Effector memory CD8-positive, alpha-beta T cell (primary cell): Measurements from ENCODE around the gene ANKIB1.
"Not testable (repeated sequence)": the region's sequence is repeated elsewhere in the genome, so short reads cannot be mapped to it uniquely, and the experiment has no call there.

ENCODE experiments used
- ATAC-seq: fragments of 150-1000 bp; cut with Tn5 transposase; replicated peaks from 2 replicates; pipeline ENCODE4 v1.10.0; 2021; ENCODE audit warnings: mild to moderate bottlenecking, moderate library complexity
- DNase-seq, 3 experiments: peaks; one replicate each; pipeline ENCODE4 v3.0.0; 2021
- H3K27ac Mint-ChIP-seq, 2 donors: one replicate each; pipeline ENCODE4 v1.8.0; 2022; ENCODE audit warnings: mild to moderate bottlenecking in 2 of 2, mixed read lengths in 2 of 2, moderate library complexity in 2 of 2
- H3K27me3 Mint-ChIP-seq, 2 donors: one replicate each; pipeline ENCODE4 v1.8.0; 2022; ENCODE audit warnings: mixed read lengths in 2 of 2
- H3K36me3 Mint-ChIP-seq: one replicate; pipeline ENCODE4 v1.8.0; 2022; ENCODE audit warnings: mild to moderate bottlenecking, moderate library complexity, mixed read lengths; ENCODE audit not compliant: insufficient read depth
- H3K4me1 Mint-ChIP-seq, 2 donors: one replicate each; pipeline ENCODE4 v1.8.0; 2022; ENCODE audit warnings: low read depth in 2 of 2, mixed read lengths in 2 of 2
- H3K4me3 Mint-ChIP-seq, 2 donors: one replicate each; pipeline ENCODE4 v1.8.0; 2022; ENCODE audit warnings: mild to moderate bottlenecking in 2 of 2, mixed read lengths in 2 of 2, moderate library complexity in 2 of 2
- H3K9me3 Mint-ChIP-seq, 2 donors: one replicate each; pipeline ENCODE4 v1.8.0; 2022; ENCODE audit warnings: mixed read lengths in 2 of 2

Gene ANKIB1

GRCh38 chr7:92251181-92251580, 5.4 kb downstream of the ANKIB1 start:
- no peak overlapping the region for H3K27ac Mint-ChIP-seq
- peaks cover 8% of the 10 kb centered on the region for H3K36me3 Mint-ChIP-seq
- H3K4me1 Mint-ChIP-seq = peaks cover 36 to 50% of the 10 kb centered on the region in 2 donors
- ATAC-seq = no peak
- no peaks in the 10 kb centered on the region for H3K9me3 Mint-ChIP-seq
- no peaks in the 10 kb centered on the region for H3K27me3 Mint-ChIP-seq
- DNase-seq = no peak
- H3K4me3 Mint-ChIP-seq = no peak overlapping the region

- Mint-ChIP-seq H3K4me1 (peaks cover 21 to 32% of the 10 kb centered on the region in 2 donors), H3K27me3 (no peaks in the 10 kb centered on the region), H3K4me3 (no peak overlapping the region), H3K36me3 (peaks cover 4% of the 10 kb centered on the region), H3K27ac (no peak overlapping the region), H3K9me3 (no peaks in the 10 kb centered on the region)
- DNase-seq = no peak
- no peak for ATAC-seq
Measured at GRCh38 chr7:92253251-92253650, 7.5 kb downstream of the ANKIB1 start.

DNA sequence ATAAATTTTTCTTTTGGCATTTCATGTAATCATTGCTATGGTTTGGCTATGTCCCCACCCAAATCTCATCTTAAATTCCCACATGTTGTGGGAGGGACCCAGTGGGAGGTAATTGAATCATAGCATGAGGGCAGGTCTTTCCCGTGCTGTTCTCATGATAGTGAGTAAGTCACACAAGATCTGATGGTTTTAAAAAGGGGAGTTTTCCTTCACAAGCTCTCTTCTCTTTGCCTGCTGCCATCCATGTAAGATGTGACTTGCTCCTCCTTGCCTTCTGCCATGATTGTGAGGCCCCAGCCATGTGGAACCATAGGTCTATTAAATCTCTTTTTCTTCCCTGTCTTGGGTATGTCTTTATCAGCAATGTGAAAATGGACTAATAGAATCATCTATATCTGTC, 9.0 kb downstream of the ANKIB1 start:
- not testable (repeated sequence) for H3K27ac Mint-ChIP-seq, ATAC-seq, H3K36me3 Mint-ChIP-seq, DNase-seq, H3K27me3 Mint-ChIP-seq, H3K9me3 Mint-ChIP-seq, H3K4me3 Mint-ChIP-seq
- peaks cover 23 to 32% of the 10 kb centered on the region in 2 donors for H3K4me1 Mint-ChIP-seq

- H3K27ac Mint-ChIP-seq = no peak overlapping the region
- H3K9me3 Mint-ChIP-seq = no peaks in the 10 kb centered on the region
- no peak for ATAC-seq
- H3K36me3 Mint-ChIP-seq = peaks cover 4% of the 10 kb centered on the region
- DNase-seq = no peak
- H3K27me3 Mint-ChIP-seq = no peaks in the 10 kb centered on the region
- H3K4me1 Mint-ChIP-seq = peaks cover 26 to 37% of the 10 kb centered on the region in 2 donors
- no peak overlapping the region for H3K4me3 Mint-ChIP-seq
Measured at GRCh38 chr7:92255308-92255707, 9.5 kb downstream of the ANKIB1 start.

GRCh38 chr7:92259062-92259461, 13.3 kb downstream of the ANKIB1 start:
- no peak overlapping the region for H3K27ac Mint-ChIP-seq
- no peaks in the 10 kb centered on the region for H3K9me3 Mint-ChIP-seq
- peaks cover 4% of the 10 kb centered on the region for H3K36me3 Mint-ChIP-seq
- no peak overlapping the region for H3K4me3 Mint-ChIP-seq
- peaks cover 19 to 30% of the 10 kb centered on the region in 2 donors for H3K4me1 Mint-ChIP-seq
- DNase-seq = no peak
- ATAC-seq = no peak
- H3K27me3 Mint-ChIP-seq = no peaks in the 10 kb centered on the region

DNA sequence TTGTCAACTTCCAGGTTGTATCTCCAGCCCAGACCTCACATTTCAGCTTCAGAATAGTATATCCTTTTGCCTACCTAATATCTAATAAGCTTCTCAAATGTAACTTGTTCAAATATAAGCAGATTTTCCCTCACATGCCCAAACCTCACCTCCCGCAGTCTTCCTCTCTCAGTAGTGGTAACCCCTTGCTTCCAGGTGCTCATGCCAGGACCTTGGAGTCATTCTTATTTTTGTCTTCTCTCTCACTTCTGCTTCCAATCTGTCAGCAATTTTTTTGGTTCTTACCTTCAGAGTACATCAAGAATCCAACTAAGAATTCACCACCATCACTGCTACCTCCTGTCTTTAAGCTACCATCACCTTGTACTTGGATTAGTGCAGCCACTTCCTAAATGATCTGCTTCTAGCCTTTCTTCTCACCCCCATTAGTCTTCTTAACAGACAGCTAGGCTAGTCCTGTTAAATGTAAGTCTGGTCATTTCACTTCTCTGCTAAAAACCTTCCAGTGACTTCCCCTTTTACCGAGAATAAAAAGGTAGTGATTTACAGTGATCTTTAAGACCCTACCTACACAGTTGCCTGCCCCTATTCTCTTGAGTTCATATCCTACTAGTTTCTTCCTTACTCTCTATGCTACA, 14.0 kb downstream of the ANKIB1 start:
- Mint-ChIP-seq H3K27me3 (no peaks in the 10 kb centered on the region), H3K27ac (no peak overlapping the region), H3K4me1 (peaks cover 19 to 31% of the 10 kb centered on the region in 2 donors), H3K36me3 (peaks cover 4% of the 10 kb centered on the region), H3K9me3 (no peaks in the 10 kb centered on the region), H3K4me3 (no peak overlapping the region)
- ATAC-seq (no peak), DNase-seq (no peak)

DNA sequence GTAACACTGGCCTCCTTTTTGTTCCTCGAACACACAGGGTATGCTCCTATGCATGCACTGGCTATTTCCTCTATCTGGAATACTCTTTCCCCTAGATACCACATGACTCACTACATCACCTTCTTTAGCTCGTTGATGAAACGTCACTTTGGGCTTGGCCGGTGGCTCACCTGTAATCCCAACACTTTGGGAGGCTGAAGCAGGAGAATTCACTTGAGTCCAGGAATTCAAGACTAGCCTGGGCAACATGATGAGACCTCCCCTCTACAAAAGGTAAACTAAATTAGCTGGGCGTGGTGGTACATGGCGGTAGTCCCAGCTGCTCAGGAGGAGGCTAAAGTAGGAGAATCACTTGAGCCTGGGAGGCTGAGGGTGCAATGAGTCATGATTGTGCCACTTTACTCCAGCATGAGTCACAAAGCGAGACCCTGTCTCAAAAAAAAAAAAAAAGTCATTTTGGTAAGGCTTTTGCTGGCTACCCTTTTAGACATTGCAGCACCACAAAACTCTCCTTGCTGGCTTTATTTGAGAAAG, 14.5 kb downstream of the ANKIB1 start:
- H3K36me3 Mint-ChIP-seq = peaks cover 4% of the 10 kb centered on the region
- DNase-seq (no peak), ATAC-seq (no peak)

DNA sequence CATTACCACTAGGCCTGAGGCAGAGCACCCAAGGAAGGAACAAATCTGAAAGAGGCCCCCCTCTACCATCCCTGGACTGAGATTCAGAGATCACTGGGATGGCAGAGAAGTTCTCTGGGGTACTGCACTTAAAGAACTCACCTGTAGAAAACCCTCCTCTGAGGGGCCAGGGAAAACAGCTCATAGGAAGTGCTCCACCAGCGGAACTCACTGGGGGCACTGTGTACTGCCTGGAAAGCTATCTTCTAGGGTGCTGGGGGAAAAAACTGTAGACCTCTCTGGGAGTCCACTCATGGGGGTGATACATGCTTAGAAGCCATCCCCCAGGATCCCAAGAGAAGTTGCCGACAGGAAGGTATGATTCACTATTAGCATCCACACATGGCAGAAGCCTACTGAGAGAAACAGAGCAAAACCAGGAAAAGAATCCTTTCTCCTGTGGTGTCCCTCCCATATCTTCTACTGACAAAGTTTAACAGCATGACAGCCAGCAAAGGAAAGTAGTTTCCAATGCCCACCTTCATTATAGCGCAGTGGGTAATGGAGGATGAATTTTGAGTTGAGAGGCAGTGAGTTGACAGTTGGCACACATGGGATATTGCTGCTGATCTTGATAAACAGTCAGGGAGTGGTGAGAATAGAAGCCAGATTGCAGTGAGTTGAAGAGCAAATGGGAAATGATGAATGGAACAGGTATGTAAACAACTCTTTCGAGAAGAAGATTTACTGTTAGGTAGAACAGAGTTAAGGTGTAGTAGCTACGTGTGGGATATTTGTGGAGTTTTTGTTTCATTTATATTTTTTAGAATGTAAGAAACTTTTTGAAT, 20.9 kb downstream of the ANKIB1 start:
- Mint-ChIP-seq H3K4me1 (peaks cover 4 to 10% of the 10 kb centered on the region in 2 donors), H3K27ac (no peak overlapping the region), H3K9me3 (no peaks in the 10 kb centered on the region), H3K4me3 (no peak overlapping the region), H3K36me3 (no peaks in the 10 kb centered on the region), H3K27me3 (no peaks in the 10 kb centered on the region)
- no peak for ATAC-seq
- no peak for DNase-seq

More for the DNA sequence above, 14.5 kb downstream of the ANKIB1 start:
- no peaks in the 10 kb centered on the region for H3K9me3 Mint-ChIP-seq
- H3K4me1 Mint-ChIP-seq = peaks cover 14 to 25% of the 10 kb centered on the region in 2 donors
- H3K4me3 Mint-ChIP-seq = no peak overlapping the region
- no peaks in the 10 kb centered on the region for H3K27me3 Mint-ChIP-seq
- no peak overlapping the region for H3K27ac Mint-ChIP-seq

- DNase-seq = no peak
- no peak overlapping the region for H3K4me3 Mint-ChIP-seq
- no peak for ATAC-seq
Measured at GRCh38 chr7:92268921-92269320, 23.1 kb downstream of the ANKIB1 start.

GRCh38 chr7:92275327-92275726, 29.6 kb downstream of the ANKIB1 start:
- H3K27ac Mint-ChIP-seq = no peak overlapping the region
- no peak for DNase-seq
- no peaks in the 10 kb centered on the region for H3K9me3 Mint-ChIP-seq
- no peak overlapping the region for H3K4me3 Mint-ChIP-seq
- peaks cover 8 to 25% of the 10 kb centered on the region in 2 donors for H3K4me1 Mint-ChIP-seq
- H3K36me3 Mint-ChIP-seq = peaks cover 6% of the 10 kb centered on the region
- H3K27me3 Mint-ChIP-seq = no peaks in the 10 kb centered on the region
- ATAC-seq = no peak

More at GRCh38 chr7:92268921-92269320, 23.1 kb downstream of the ANKIB1 start:
- H3K36me3 Mint-ChIP-seq = peaks cover 1% of the 10 kb centered on the region
- H3K9me3 Mint-ChIP-seq = no peaks in the 10 kb centered on the region
- H3K27ac Mint-ChIP-seq = no peak overlapping the region
- H3K4me1 Mint-ChIP-seq = peaks cover under 1 to 16% of the 10 kb centered on the region in 2 donors
- no peaks in the 10 kb centered on the region for H3K27me3 Mint-ChIP-seq

DNA sequence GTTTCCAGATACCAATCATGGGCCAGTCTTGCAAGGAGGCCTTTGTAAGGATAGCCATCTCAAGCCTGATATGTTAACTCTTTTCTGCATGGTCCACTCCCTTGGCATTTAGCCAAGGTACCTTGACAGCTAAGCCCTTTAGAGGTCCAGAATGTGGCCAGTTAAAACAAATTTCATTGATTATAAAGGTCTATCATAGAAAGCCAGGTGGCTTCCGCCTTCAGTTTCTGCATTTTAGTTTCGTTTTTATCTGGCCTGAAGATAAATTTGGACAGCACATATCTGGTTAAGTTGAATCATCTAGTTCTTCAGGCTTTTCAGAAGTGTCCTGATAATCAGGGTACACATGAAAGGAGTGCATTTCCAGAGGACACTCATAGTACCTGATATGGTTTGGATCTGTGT, 30.7 kb downstream of the ANKIB1 start:
- DNase-seq (no peak), ATAC-seq (no peak)
- Mint-ChIP-seq H3K36me3 (peaks cover 6% of the 10 kb centered on the region), H3K9me3 (no peaks in the 10 kb centered on the region), H3K4me1 (peaks cover 10 to 24% of the 10 kb centered on the region in 2 donors), H3K27me3 (no peaks in the 10 kb centered on the region), H3K27ac (peak overlapping the region in 1 of 2 donors; percentile 24), H3K4me3 (no peak overlapping the region)

- DNase-seq = no peak
- Mint-ChIP-seq H3K4me1 (peaks cover 13 to 17% of the 10 kb centered on the region in 2 donors), H3K27me3 (no peaks in the 10 kb centered on the region), H3K4me3 (no peak overlapping the region), H3K36me3 (peaks cover 4% of the 10 kb centered on the region), H3K27ac (peak overlapping the region in 1 of 2 donors; percentile 75), H3K9me3 (no peaks in the 10 kb centered on the region)
- ATAC-seq = no peak
Measured at GRCh38 chr7:92279396-92280031, 33.7 kb downstream of the ANKIB1 start.

- Mint-ChIP-seq H3K4me1 (peaks cover 13 to 15% of the 10 kb centered on the region in 2 donors), H3K27me3 (no peaks in the 10 kb centered on the region), H3K9me3 (no peaks in the 10 kb centered on the region), H3K36me3 (peaks cover 4% of the 10 kb centered on the region), H3K4me3 (no peak overlapping the region), H3K27ac (no peak overlapping the region)
- DNase-seq (no peak), ATAC-seq (no peak)
Measured at GRCh38 chr7:92281031-92281430, 35.3 kb downstream of the ANKIB1 start.
